Ishikawa (cell line): ENCODE measurements around the gene KLF18.
A peak's percentile ranks its signal among the peaks of the same experiment; 100 is the strongest.

ENCODE experiments used
- CEBPB ChIP-seq: IDR thresholded peaks from 2 replicates; pipeline ENCODE4 v1.6.1; 2012
- EGR1 ChIP-seq: IDR thresholded peaks from 2 replicates; pipeline ENCODE4 v1.6.1; 2012
- EP300 ChIP-seq: IDR thresholded peaks from 2 replicates; pipeline ENCODE4 v1.6.1; 2012; ENCODE audit warnings: borderline replicate concordance
- MAX ChIP-seq: IDR thresholded peaks from 2 replicates; pipeline ENCODE4 v1.6.1; 2012
- NFIC ChIP-seq: IDR thresholded peaks from 2 replicates; pipeline ENCODE4 v1.6.1; 2012
- RAD21 ChIP-seq: IDR thresholded peaks from 2 replicates; pipeline ENCODE4 v1.6.1; 2012; ENCODE audit warnings: low read depth
- REST ChIP-seq: IDR thresholded peaks from 2 replicates; pipeline ENCODE4 v1.6.1; 2012; ENCODE audit warnings: low read depth, mild to moderate bottlenecking
- YY1 ChIP-seq: IDR thresholded peaks from 2 replicates; pipeline ENCODE4 v1.6.1; 2012; ENCODE audit warnings: low read depth
- ZBTB7A ChIP-seq: IDR thresholded peaks from 2 replicates; pipeline ENCODE4 v1.6.1; 2012; ENCODE audit warnings: low read depth

- 0 out of 2 replicates have a peak, but pooled peaks have one; percentile 1 for TF ChIP-seq RAD21
- TF ChIP-seq MAX = no peak
- TF ChIP-seq EGR1 = no peak
- TF ChIP-seq EP300 = no peak
- TF ChIP-seq REST = no peak
- no peak for TF ChIP-seq CEBPB
- TF ChIP-seq NFIC = no peak
- no peak for TF ChIP-seq ZBTB7A
- TF ChIP-seq YY1 = no peak
Measured at GRCh38 chr1:44168520-44169098, 27.2 kb upstream of the KLF18 start.
